GM19043 (cell line): Measurements from ENCODE around the gene C1QTNF12.

Source experiments
- ATAC-seq: cut with Tn5 transposase; IDR thresholded peaks from one replicate; pipeline ENCODE4 v1.9.1; 2021; ENCODE audit warnings: low read depth; ENCODE audit not compliant: unreplicated experiment

The C1QTNF12 gene

DNA sequence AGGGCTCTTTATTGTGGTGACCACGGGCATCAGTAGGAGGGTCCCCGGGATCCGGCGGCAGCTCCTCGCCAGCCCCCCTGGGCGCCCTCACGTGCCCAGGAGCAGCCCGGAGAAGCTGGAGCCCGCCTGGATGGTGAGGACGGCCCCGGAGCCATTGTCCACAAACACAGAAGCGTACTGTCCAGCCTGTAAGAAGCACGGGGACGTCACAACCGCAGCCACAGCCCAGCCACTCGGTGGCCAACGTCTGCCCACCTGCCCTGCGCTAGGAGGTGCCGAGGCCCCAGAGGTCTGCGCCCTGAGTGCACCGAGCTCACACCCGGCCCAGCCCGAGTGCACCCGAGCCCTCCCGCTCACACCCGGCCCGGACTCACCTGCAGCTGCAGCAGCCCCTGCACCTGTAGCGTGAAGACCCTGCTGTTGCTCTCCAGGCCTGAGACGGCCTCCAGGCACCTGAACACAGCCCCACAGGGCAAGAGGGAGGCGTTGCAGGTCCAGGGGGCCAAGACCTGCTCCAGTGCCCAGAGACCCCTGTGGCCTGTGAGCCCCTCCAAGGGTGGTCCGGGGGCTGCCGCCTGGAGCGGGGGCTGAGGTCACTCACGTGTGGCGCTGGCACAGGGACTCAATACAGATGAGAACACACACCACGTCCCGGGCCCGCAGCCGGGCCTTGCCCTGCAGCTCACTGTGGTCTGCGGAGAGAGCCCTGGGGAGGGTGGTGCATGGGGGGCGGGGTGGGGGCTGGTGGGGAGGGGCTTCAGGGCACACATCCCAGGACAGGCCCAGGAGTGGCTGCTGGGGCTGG lies 3.9 kb downstream of the C1QTNF12 start:
- ATAC-seq = no peak

DNA sequence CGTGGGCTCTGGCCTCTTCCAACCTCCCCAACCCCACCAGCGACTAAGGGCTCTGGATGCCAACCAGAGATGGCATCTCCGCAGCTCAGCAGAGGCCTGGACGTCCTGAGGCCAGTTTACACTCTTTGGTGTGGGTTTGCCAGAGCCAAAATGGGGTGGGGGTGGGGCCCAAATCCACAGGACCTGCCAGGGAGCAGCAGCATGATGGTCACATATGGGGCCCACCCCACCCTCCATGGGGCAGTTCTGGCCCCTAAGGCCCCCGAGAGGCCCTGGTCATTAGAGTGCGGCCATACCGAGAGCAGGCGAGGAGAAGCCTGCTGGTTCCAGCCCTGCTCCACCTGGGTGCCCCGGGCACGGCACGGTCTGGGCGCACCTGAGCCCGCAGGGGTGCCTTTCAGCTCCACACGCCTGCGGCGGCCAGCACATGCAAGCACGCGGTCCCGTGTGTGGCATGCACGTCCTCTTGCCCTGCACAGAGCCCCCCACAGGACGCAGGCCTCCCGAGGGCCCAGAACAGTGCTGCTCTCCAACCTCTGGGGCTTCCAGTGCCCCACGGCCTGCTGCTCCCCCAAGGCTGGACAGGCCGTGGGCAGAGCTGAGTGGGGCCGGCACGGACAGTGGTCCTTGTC lies 4.8 kb downstream of the C1QTNF12 start:
- no peak for ATAC-seq

DNA sequence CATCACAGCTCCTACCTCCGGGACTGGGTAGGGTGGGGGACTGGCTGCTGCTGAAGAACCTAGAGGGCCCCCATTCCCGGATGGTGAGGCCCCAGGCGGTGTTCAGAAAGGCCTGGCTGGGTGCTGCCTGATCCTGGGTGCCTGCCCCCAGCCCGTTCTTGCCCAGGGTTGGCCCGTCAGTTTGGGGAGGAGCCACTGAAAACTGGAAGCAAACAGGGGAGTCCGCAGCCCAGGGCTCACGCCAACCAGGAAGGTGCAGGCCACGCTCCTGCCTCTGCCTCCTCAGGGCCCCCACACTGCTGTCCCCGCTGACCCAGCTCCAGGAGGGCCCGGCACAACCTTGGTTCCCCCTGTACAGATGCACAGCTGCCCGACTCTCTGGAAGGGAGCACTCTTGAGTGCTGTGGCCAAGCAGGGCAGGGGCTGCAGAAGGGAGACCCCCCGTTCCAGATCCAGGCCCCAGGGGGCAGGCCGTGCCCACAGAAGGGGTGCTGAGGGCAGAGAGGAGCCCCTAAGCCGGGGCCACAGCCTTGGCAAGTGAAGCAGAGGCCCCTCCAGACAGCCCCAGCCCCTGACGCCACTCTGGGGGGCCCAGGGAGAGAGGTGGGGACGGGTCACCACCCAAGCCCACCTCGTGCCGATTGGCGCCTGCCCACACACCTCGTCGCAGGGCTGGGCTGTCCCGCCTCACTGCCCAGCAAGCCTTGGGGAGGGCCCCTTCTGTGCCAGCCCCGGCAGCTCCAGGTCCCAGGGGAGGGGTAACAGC lies 5.5 kb downstream of the C1QTNF12 start:
- no peak for ATAC-seq

DNA sequence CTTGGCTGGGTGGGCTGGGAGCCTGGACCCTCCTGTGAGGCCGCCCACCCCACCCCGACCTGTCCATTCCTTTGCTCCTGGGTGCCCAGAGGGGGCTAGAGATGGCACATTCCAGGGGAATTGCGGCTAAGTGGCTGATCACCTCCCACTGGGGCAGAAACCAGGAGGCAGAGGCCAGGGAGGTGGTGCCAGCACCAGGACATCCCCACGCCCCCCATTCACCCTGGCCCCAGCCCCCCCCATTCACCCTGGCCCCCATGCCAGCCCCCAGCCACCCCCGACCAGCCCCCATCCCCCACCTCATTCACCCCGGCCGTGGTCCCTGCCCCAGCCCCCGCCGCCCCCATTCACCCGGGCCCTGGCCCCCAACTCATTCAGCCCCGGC lies 6.2 kb downstream of the C1QTNF12 start:
- no peak for ATAC-seq

DNA sequence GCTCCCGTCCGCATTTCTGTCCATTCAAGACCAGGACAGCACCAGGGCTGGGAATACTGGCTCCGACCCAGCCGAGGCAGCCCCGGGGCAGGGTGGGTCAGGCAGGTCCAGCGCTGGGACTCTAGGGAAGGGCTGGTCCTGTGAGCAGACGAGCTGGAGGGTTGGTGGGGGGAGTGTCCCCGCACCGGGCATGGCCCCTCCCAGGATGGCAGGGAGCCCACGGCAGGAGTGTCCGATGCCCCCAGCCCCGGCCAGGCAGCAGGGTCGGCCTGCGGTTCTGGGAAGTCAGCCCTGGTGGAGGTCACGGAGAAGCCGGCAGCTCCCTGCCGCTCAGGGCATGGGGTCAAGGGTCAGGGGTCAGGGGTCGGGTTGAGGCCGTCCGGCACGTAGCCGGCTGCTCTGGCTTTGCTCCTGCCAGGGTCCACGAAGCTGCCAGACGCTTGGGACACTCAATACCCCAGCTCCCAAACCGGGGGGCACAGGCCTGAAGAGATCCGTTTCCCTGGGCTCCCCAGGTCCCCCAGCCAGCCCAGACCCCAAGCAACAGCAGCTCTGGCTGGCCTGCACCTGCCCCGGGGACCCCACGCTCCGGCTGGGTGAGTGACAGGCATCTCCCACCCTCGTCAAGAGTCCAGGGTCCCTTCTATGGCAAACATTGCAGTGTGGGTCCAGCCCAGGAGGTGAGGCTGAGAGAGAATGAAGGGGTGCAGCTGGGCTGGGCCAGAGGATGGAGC lies 6.7 kb downstream of the C1QTNF12 start:
- ATAC-seq = no peak

DNA sequence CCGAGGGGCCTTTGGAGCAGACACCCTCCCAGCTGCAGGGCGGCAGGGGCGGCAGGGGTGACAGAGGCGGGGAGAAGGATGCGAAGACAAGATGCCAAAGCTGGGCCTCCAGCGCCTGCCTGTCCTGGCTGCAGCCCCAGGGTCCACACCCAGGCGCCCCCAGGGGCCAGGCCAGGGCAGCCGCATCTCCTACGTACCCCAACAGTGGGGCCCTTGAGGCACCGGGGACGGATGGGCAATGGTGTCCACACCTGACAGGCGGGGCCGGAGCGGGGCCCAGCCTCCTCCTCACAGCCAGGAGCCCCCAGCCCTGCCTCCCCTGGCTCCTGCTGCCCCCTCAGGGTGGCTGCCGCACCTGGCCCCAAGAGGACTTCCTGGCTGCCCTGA lies 7.3 kb downstream of the C1QTNF12 start:
- no peak for ATAC-seq

DNA sequence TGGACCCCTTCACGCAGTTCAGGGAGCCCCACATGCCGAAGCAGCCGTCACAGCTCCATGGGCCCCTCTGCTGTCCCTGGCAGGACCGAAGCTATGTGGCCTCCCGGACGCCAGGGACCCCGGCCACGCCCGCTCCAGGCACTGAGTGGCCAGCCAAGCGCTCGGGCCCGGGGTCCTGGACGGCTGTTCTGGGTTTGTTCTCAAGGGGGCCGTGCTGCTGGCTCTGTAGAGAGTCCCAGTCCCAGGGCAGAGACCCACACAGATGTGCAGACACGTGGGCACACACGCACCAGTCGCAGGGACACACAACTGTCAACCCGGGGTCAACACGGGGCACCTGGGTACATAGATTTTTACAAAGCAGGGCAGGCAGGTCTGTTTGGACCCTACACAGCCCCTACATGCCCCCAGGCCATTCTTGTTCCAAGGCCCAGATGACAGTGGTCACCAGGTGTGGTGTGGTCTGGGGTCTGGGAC lies 7.8 kb downstream of the C1QTNF12 start:
- no peak for ATAC-seq

DNA sequence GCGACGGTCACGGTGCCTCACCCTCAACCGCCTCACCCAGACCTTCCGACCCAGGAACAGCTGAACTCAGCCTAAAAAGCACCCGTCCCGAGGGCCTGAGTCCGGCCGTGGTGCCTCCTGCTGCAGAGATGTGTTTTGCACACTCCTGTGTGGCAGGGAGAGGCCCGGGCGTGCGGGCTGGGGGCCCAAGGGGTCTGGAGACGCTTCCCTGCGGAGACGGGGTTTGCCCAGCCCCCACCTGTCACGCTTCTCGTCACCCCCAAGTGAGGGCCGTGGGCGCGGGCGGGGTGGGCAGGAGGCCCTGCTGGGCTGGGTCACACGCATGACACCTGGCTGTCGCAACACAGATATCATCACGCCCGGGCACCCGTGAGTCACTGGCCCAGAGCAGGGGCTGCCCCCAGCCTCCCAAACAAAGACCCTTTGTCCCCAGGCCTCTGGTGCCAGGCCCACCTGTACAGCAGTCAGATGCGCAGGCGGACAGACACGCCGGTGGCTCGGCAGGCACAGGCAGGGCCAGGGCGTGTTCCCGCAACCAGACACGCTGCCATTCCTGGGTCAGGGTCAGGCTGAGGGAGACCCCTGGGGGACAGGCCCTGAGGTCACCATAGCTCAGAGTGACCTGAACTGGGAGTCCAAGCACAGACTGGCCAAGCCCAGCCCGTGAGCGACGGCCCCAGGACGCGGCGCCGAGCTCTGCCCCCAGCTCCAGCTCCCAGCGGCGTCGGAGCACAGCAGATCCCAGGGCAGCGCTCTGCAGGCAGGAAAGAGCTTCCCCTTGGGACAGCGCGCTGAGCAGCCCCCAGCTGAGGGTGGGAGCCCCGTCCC lies 8.4 kb downstream of the C1QTNF12 start:
- ATAC-seq = no peak

DNA sequence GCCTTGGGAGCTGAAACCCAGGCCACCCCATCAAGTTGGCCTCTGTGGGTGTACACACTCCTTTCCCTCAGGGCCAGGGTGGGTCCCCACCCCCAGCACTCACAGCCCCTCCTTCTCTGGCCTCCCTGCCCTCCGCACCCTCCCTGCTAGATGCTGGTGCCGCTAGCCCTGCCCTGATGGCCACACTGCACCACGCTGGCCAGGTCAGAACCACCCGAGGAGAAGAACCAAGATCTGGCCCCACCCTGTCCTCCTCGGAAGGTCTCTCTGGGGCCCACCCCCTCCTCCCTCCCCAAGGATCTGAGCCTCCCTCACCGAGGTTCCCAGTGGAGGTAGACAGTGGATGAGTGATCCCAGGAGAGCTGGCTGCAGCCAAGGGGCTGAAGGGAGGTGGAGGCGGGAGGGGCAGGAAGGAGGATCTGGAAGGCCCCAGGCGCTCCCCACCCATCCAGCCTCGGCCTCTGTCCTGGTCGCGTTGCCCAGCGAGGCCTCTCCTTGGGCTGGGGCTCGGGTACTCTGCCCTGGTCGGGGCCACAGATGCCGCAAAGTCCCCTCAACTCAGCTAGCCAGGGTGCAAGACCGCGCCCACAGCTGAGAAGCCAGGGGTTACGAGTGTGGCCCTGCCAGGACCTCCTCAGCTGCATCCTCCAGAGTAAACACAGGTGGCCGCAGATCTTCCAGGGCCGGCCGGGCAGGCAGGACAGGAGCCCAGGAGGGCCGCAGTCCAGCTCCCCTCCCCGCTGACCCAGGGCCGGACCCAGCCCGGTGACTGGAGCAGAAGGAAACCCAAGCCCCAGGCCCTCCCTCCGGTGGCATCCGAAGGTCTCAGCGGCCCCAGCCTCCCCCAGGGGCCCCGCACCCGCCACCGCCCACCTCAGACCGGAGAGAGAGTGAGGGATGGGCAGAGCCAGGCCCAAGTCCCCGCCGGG lies 9.3 kb downstream of the C1QTNF12 start:
- no peak for ATAC-seq

DNA sequence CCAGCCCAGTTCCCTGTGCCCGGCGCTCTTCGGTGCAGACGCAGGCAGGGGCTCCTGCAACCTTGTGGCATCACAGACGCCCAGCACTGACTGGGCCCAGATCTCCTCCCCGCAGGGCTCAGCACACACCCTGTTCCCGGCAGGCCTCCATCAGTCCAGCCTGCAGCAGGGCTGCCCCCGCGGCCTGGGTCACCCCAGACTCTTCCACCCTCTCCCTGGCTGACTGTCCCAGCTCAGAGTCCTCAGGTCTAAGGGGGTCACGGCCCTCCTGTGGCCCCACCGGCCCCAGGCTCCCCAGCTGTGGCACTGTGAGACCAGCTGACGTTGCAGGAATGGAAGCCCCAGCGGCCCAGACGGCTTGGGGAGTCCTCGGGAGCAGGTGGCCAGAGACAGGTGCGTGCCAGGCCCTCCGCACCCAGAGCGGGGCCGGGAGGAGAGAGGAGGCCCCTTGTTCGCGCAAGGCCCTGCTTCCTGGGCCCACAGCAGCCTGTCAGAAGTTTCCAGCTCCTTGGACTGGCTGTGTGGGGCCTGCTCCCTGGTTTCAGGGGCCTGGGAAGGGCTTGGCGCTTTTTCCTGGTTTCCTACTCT lies 10.3 kb downstream of the C1QTNF12 start:
- no peak for ATAC-seq

DNA sequence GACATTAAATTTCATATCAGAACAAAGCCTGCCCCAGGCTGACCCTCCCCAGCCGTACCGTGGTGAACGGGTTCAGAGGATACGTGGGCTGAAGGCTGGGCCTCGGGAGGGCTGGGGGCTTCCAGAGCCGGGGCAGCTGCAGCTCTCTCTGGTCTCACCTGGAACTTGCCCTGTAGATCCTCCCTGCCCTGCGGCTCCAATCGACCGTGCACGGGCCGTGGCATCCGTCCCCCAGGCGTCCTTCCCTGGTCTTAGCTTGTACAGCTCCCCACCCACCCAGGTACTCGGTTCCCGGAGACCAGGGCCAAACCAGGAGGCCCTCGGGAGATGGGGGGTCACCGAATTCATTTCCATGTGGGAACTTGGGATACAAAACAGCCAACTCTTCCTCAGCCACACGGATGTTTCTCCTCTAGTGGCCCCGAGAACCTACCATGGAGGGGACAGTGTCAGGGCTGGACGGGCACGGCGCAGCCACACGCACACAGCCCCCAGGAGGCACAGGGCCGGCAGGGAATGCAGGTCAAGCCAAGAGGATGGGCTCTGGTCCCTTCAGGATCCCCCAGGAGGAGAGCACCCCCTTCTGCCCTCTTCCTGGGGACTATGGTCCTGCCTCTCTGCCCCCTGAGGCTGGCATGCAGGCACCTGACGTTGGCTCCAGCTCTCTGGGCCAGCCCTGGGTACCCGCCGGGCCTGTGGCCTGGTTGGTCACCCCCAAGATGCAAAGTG lies 11.3 kb downstream of the C1QTNF12 start:
- no peak for ATAC-seq

DNA sequence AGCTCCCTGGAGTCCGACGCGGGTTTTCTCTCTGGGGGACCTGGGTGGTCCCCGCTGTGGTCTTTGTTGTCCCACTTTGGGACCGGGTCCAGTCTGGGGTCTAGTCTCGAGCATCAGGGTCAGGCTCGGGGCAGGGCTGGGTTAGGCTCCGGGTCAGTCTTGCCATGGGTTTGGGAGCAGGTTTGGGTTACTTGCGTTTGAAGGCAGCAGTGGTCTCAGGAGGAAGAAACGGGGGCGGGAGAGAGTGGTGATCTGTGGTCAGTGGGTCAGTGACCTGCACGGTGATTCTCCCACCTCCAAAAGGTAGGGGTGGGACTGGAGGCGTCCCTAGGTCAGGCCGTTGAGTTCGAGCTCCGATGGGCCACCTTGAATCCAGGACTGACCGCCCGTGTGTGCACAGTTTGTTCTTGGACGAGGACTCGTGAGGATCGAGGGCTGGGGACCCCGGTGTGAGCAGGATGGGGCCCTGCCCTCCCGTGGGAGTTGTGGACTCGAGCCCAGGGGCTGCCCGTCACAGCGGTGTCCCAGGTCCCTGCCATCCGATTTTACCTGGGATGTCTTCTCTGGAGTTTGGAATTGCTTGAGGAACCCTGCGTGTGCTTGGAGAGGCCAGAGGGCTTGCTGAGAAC lies 12.2 kb downstream of the C1QTNF12 start:
- ATAC-seq = no peak

DNA sequence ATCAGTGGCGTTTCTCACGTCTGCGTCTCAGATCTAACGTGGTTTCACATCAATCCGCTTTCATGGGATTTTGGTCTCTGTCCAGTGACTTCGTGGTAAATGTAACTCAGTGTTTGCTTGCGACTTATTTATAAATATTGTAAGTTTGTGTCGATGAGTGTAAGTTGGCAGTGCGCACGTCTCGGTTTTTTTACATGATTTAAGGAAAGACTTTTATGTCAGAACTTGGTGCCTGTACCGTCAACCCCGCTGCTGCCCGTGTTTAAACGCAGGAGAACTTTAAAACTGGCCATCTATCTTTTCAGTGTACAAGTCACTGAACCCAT lies 13.0 kb downstream of the C1QTNF12 start:
- ATAC-seq = no peak

DNA sequence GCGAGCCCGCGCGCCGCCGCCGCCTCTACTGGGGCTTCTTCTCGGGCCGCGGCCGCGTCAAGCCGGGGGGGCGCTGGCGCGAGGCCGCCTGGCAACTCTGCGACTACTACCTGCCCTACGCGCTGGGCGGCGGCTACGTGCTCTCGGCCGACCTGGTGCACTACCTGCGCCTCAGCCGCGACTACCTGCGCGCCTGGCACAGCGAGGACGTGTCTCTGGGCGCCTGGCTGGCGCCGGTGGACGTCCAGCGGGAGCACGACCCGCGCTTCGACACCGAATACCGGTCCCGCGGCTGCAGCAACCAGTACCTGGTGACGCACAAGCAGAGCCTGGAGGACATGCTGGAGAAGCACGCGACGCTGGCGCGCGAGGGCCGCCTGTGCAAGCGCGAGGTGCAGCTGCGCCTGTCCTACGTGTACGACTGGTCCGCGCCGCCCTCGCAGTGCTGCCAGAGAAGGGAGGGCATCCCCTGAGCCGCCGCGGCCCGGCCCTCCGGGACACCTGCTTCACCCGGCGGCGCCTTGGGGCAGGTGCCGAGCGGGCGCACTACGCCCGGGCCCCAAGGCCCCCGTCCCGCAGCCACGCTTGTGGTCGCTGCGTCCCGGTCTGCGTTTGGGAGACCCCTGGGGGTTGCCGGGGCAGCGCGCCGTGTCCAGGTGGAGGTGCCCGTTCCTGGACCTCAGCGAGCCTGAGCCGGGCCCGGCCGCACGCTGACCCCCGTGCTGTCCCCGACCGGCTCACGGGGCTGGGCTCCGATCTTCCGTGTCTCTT lies 13.5 kb downstream of the C1QTNF12 start:
- ATAC-seq = no peak

DNA sequence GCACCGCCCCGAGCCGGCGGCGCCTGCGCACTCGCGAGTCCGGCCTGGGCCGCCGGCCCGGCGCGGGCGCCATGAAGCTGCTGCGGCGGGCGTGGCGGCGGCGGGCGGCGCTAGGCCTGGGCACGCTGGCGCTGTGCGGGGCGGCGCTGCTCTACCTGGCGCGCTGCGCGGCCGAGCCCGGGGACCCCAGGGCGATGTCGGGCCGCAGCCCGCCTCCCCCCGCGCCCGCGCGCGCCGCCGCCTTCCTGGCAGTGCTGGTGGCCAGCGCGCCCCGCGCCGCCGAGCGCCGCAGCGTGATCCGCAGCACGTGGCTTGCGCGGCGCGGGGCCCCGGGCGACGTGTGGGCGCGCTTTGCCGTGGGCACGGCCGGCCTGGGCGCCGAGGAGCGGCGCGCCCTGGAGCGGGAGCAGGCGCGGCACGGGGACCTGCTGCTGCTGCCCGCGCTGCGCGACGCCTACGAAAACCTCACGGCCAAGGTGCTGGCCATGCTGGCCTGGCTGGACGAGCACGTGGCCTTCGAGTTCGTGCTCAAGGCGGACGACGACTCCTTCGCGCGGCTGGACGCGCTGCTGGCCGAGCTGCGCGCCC lies 14.2 kb downstream of the C1QTNF12 start, which contains the start of gene B3GALT6:
TSS of gene B3GALT6 (plus strand) at position 30 of the 588 bp plus-strand sequence. CDS start at position 72, 42 bp downstream.
- no peak for ATAC-seq
